Left ventricle myocardium inferior (tissue), 1 donor: ENCODE results near the gene SLC25A4. TPM values are rescaled to one million over a fixed set of nuclear protein-coding genes. Genes with fewer than 3 reads are reported as not detected.

Experiments used
- DNase-seq: peaks from one replicate; pipeline ENCODE4 v3.0.0-alpha.2; 2020
- H3K27ac ChIP-seq: fragments of 200-600 bp; replicated peaks from 2 replicates; pipeline ENCODE4 v1.8.0; 2021
- H3K27me3 ChIP-seq: fragments of 200-600 bp; 2 replicates; pipeline ENCODE4 v1.8.0; 2021; ENCODE audit warnings: low read depth
- H3K36me3 ChIP-seq: fragments of 200-600 bp; 2 replicates; pipeline ENCODE4 v1.8.0; 2021
- H3K4me1 ChIP-seq: fragments of 200-600 bp; 2 replicates; pipeline ENCODE4 v1.8.0; 2021
- H3K4me3 ChIP-seq: fragments of 200-600 bp; 2 replicates; pipeline ENCODE4 v1.8.0; 2021; ENCODE audit warnings: mild to moderate bottlenecking, moderate library complexity
- H3K9me3 ChIP-seq: fragments of 200-600 bp; replicated peaks from 2 replicates; pipeline ENCODE4 v1.8.0; 2021
- intact Hi-C: fragments of 100-400 bp; cut with micrococcal nuclease; formaldehyde crosslinking; loops from one replicate; pipeline ENCODE4 v1.11.0; 2022
- total RNA-seq: library from RNA; stranded (reverse); fragmentation: NEBNext Ultra II Directional; extraction: Animal tissue kit (Norgen Biotek cat#: 25700); gene quantifications from one replicate; pipeline ENCODE4 v1.2.1, GENCODE V29; 2021
- TF ChIP-seq, protein P1 (sequence below): fragments of 200-600 bp; IDR thresholded peaks from 2 replicates; pipeline ENCODE4 v1.8.0; 2021; ENCODE audit warnings: antibody characterized with exemption, mild to moderate bottlenecking, borderline replicate concordance
- donor health status: DM: no; HTN: yes; CAD: no; lungs with severe emphysema.

SLC25A4 gene
- total RNA-seq, 1 donor from 2014 or later, result 2,250 TPM

GRCh38 chr4:185108185-185108584 lies 34.9 kb upstream of the SLC25A4 start:
- Histone ChIP-seq H3K4me3 (no peak overlapping the region), H3K4me1 (peaks cover 39% of the 10 kb centered on the region), H3K27ac (peak overlapping the region; percentile 6), H3K36me3 (no peaks in the 10 kb centered on the region), H3K9me3 (no peaks in the 10 kb centered on the region), H3K27me3 (no peaks in the 10 kb centered on the region)
- TF ChIP-seq, protein P1, sequence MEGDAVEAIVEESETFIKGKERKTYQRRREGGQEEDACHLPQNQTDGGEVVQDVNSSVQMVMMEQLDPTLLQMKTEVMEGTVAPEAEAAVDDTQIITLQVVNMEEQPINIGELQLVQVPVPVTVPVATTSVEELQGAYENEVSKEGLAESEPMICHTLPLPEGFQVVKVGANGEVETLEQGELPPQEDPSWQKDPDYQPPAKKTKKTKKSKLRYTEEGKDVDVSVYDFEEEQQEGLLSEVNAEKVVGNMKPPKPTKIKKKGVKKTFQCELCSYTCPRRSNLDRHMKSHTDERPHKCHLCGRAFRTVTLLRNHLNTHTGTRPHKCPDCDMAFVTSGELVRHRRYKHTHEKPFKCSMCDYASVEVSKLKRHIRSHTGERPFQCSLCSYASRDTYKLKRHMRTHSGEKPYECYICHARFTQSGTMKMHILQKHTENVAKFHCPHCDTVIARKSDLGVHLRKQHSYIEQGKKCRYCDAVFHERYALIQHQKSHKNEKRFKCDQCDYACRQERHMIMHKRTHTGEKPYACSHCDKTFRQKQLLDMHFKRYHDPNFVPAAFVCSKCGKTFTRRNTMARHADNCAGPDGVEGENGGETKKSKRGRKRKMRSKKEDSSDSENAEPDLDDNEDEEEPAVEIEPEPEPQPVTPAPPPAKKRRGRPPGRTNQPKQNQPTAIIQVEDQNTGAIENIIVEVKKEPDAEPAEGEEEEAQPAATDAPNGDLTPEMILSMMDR, result no peak
- intact Hi-C loops, result no loop called here
- DNase-seq, result no peak

GRCh38 chr4:185108669-185109068 lies 34.4 kb upstream of the SLC25A4 start:
- no peak overlapping the region for H3K4me3 ChIP-seq
- TF ChIP-seq, protein P1, result no peak
- H3K27ac ChIP-seq, result peak overlapping the region; percentile 6
- no peaks in the 10 kb centered on the region for H3K9me3 ChIP-seq
- intact Hi-C loops, result no loop called here
- peaks cover 44% of the 10 kb centered on the region for H3K4me1 ChIP-seq
- no peak for DNase-seq
- no peaks in the 10 kb centered on the region for H3K36me3 ChIP-seq
- H3K27me3 ChIP-seq, result no peaks in the 10 kb centered on the region

DNA sequence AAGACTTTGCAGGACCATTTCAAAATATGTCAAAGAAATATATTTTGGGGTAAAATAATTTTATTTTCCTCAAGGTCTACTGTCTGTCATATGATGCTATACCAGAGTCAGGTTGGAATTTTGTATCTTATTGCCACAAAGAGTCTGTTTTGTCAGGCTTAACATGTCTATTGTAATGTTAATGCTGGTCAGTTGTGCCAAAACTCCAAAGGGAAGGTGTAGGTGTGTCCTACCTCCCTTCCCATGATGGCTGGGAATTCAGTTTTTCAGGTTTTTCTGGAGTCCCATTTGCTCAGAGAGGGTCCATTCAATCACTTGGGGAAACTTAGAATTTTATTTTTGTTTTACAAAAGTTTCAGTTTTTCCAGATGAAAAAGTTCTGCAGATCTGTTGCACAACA lies 33.3 kb upstream of the SLC25A4 start:
- H3K9me3 ChIP-seq, result no peaks in the 10 kb centered on the region
- no peak overlapping the region for H3K4me3 ChIP-seq
- H3K27ac ChIP-seq, result peak overlapping the region; percentile 14
- TF ChIP-seq, protein P1, result no peak
- peaks cover 52% of the 10 kb centered on the region for H3K4me1 ChIP-seq
- intact Hi-C loops, result no loop called here
- no peaks in the 10 kb centered on the region for H3K36me3 ChIP-seq
- no peaks in the 10 kb centered on the region for H3K27me3 ChIP-seq
- DNase-seq, result no peak

- TF ChIP-seq, protein P1, result no peak
- peaks cover 52% of the 10 kb centered on the region for H3K4me1 ChIP-seq
- no peaks in the 10 kb centered on the region for H3K27me3 ChIP-seq
- H3K4me3 ChIP-seq, result no peak overlapping the region
- no peaks in the 10 kb centered on the region for H3K36me3 ChIP-seq
- peak overlapping the region; percentile 14 for H3K27ac ChIP-seq
- H3K9me3 ChIP-seq, result no peaks in the 10 kb centered on the region
- no peak for DNase-seq
- intact Hi-C loops, result no loop called here
Observed at GRCh38 chr4:185110375-185110823, 32.7 kb upstream of the SLC25A4 start.

GRCh38 chr4:185112104-185112503 lies 31.0 kb upstream of the SLC25A4 start:
- no peak for DNase-seq
- intact Hi-C loops, result no loop called here

More at GRCh38 chr4:185112104-185112503, 31.0 kb upstream of the SLC25A4 start:
- Histone ChIP-seq H3K36me3 (no peaks in the 10 kb centered on the region), H3K27ac (peak overlapping the region; percentile 90), H3K27me3 (no peaks in the 10 kb centered on the region), H3K4me1 (peaks cover 67% of the 10 kb centered on the region), H3K4me3 (no peak overlapping the region), H3K9me3 (no peaks in the 10 kb centered on the region)
- TF ChIP-seq, protein P1, result no peak
